ENCODE results near the gene G6PD.
"Not testable (repeated sequence)": the region's sequence is repeated elsewhere in the genome, so short reads cannot be mapped to it uniquely, and the experiment has no call there.

Gene G6PD

GRCh38 chrX:154512879-154513553 lies 33.6 kb downstream of the G6PD start:
- no peak for DNase-seq

- DNase-seq = no peak
Measured at GRCh38 chrX:154511761-154512160, 34.9 kb downstream of the G6PD start.

GRCh38 chrX:154509455-154509854 lies 37.2 kb downstream of the G6PD start:
- DNase-seq = no peak

GRCh38 chrX:154508384-154508745 lies 38.3 kb downstream of the G6PD start:
- DNase-seq = no peak

DNA sequence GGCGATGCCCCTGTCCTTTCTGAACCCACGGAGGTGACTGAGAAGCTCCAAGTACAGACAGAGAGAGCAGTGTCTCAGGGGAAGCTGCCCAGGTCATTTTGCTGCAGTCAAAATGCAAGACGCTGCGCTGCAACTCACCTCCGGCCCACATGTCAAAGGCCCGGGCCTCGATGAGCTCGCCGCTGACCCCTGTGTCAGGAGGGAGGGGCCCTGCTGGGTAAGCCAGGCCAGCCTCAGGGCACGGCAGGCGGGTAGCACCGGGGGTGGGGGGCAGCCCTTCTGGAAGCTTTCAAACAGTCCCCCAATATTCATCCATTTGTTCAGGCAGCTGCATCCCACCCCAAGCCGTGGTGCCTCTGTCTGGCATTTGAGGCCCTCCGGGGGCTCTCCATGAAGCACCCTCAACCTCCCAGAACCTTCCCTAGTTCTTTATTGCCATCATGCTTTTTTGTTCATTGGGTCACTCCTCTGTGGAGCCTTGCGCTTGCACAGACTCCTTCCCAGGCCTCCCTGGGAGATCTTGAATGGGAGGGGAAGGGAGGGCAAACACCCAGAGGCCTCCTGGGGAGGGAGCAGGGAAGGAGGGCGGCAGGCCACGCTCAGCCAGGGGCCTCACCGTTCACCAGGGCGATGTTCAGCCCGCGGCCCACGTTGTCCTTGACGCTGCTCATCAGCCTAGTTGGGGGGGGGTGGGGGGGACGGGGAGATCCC lies 38.8 kb downstream of the G6PD start:
- DNase-seq = no peak

DNA sequence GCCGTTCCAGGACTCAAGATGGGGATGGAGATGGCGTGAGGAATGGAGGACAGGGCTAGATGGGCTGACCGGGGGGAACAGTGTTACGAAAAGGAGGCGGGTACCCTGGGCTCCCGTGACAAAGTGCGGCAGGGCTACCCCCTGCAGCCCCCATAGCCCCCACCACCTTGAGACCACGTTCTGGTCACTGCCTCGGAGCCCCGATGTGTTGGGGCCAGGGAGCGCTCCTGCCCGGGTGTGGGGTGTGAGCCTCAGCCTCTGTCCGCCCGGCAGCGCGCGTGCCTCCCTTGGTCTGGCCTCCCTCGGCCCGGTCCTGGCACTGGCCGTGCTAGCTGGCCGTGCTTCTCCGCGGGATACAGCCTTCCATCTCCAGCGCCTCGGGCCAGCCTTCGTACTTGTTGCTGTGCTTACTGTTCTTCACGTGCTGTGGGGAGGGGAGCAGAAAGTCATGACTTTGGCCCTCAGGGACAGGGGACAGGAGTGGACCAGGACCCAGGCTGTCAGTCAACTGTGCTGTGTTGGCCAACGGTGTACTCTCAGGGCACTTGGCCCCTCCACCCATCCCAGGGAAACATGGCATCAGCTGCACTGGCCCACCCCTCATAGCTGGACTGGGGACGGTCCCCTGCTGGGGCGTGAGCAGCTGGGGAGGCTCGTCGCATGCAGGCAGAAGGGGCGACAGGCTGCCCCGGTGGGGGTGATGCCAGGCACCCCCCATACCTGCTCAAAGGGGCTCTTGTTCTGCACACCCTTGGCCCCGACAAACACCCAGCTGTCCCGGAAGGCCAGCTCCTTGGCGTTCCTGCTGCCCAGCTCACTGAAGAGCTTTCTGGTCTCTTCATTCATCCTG lies 39.9 kb downstream of the G6PD start:
- DNase-seq = no peak

DNA sequence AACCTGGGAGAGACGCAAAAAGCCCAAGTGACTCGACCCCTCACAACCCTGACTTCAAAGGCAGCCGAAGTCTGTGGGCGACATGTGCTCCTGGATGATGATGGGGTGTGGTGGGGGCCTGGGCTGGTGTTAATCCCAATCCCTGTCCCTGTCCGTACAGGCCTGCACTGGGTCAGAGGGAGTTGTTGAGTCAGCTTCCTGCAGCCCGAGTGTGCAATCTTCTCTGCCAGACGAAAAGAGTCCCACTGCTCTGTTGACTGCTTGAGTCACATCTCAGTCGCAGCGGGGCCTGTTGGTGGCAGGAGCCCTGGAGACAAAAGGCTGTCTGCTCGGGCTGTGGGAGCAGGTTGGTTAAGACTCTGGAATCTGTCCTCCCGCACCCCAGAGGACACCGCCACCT lies 40.9 kb downstream of the G6PD start:
- no peak for DNase-seq

GRCh38 chrX:154502989-154503388 lies 43.7 kb downstream of the G6PD start:
- DNase-seq = no peak

- DNase-seq = no peak
Measured at GRCh38 chrX:154502098-154502497, 44.5 kb downstream of the G6PD start.

GRCh38 chrX:154501423-154501822 lies 45.2 kb downstream of the G6PD start:
- DNase-seq = not testable (repeated sequence)

- not testable (repeated sequence) for DNase-seq
Measured at GRCh38 chrX:154496591-154497137, 50.0 kb downstream of the G6PD start.

- DNase-seq = no peak
Measured at GRCh38 chrX:154495472-154495922, 51.1 kb downstream of the G6PD start.

DNA sequence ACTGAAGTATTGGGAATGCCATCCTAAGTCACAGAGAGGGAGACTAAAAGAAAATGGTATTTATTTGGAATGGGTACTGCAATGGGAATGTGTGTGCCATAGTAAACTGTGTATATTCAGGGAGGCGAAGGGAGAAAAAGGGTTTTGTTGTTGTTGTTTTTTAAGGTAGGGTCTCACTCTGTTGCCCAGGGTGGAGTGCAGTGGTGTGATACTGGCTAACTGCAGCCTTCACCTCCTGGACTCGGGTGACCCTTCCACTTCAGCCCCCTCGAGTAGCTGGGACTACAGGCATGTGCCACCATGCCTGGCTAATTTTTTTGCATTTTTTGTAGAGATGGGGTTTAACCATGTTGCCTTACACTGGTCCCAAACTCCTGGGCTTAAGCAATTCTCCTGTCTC lies 51.9 kb downstream of the G6PD start:
- DNase-seq = no peak

- peak; percentile 42 for DNase-seq
Measured at GRCh38 chrX:154490414-154491083, 56.1 kb downstream of the G6PD start, which contains the start of gene SLC10A3. Gene SLC10A3, minus strand, starts transcription at chrX:154490629. Its CDS starts 1,689 bp downstream, at chrX:154488940.

DNA sequence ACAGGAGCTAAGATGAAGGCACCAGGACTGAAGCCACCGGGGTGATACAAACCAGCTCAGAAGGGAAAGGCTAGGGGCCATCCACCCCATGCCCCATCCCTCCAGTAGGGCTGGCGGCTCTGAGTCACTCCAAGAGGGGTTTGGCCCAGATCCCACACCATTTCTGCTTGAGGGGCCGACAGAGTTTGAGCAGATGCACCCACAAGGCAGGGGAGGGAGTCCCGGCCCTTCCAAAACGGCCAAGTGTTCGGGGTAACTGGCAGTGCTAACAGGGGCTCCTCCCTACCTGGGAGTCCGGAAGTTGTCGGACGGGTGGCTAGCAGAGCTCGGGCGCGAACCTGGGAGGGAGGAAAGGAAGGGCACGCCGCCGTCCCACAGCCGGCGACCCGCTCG lies 56.6 kb downstream of the G6PD start:
- DNase-seq = no peak

DNA sequence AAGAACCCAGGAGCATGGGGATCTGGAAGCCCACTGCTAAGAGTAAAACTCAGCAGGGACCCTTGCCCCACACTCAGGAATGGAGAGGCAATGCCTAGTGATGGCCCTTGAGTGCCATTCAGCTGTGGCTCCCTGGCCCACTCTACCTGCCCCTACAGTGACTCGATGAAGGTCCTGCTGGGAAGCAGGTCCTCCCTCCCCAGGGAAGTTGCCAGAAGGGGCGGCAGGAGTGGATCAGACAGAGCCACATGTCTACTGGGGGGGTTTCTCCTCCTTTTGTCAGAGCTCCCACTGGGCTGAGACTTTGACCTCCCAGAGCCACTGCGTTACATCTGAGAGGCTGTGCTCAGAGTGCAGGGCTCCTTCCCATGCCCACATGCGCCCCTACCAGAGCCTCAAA lies 57.5 kb downstream of the G6PD start:
- DNase-seq = no peak

GRCh38 chrX:154488336-154489075 lies 58.1 kb downstream of the G6PD start:
- no peak for DNase-seq

DNA sequence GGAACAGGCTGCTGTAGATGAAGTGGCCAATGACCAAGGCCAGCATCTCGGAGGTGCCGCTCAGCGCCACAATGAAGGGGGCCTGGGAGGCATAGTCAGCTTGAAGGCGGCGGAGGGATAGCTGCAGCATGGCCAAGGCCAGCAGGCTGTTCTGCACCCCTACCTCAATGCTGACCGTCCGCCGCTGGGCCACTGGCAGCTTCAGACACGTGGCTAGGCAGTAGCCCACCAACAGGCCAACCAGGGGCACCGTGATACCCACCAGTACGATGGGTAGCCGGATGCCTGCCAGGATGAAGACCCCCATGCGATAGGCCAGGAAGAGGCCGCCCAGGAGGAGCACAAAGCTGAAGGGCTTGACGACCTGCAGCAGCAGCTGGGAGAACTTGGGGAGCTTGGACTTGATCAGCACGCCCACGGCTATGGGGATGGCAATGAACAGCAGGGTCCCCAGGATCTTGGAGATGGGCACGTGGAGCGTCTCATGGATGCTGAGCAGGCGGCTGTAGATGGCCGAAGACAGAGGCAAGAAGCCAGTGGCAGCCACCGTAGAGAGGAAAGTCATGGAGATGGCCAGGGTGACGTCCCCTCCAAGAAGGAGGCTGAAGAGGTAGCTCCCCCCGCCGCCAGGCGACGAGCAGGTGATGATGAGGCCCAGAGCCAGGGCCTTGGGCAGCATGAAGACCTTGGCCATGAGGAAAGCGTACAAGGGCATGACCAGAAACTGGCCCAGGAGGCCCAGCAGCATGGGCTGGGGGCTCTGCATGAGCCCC lies 58.9 kb downstream of the G6PD start:
- DNase-seq = no peak

- DNase-seq = peak; percentile 45
Measured at GRCh38 chrX:154486396-154487207, 60.0 kb downstream of the G6PD start, which contains the start of gene UBL4A. Gene UBL4A, minus strand, starts transcription at chrX:154486615. Its CDS starts 31 bp downstream, at chrX:154486584.

- DNase-seq = no peak
Measured at GRCh38 chrX:154486052-154486395, 60.6 kb downstream of the G6PD start.

Data from NCI-H1048 (cell line).